Astrocyte of the cerebellum (primary cell): ENCODE results near the gene OASL.
"Not testable (repeated sequence)": the region's sequence is repeated elsewhere in the genome, so short reads cannot be mapped to it uniquely, and the experiment has no call there.

ENCODE experiments used
- DNase-seq: peaks from one replicate; pipeline ENCODE4 v3.0.0-alpha.2; 2011; ENCODE audit warnings: low read depth
- H3K4me3 ChIP-seq: 2 replicates; pipeline ENCODE4 v1.5.1; 2011; ENCODE audit warnings: mild to moderate bottlenecking, low read depth, low read length, moderate library complexity
- in situ Hi-C: cut with HindIII; loops from 2 replicates; pipeline ENCODE4 v1.10.0; 2017; ENCODE audit warnings: low sequenced_read_pairs
- TF ChIP-seq, protein P1 (sequence below): IDR thresholded peaks from 2 replicates; pipeline ENCODE4 v1.5.1; 2012; ENCODE audit warnings: low read length, low read depth, moderate library complexity, mild to moderate bottlenecking; ENCODE audit errors: missing control alignments

Gene OASL

DNA sequence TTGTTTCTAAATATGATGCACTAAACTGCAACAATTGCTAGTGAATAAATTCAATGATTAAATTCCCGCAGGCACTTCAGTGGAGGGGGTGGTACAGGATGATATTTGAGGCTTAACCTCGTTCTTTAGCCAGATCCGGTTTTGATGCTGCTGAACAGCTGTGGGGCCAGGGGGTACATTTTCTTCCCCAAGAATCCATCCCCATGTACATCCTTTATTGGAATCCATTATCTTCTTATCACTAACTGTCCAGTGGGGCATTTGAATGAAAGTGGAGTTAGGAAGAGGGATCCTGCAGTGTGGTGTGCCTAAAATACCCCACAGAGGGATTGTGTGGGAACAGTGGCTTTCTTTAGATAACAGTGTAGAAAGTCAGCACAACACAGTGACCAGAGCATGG is 45.2 kb upstream of the OASL start:
- in situ Hi-C loops: no loop called here
- DNase-seq: no peak
- no peak overlapping the region for H3K4me3 ChIP-seq
- TF ChIP-seq, protein P1, sequence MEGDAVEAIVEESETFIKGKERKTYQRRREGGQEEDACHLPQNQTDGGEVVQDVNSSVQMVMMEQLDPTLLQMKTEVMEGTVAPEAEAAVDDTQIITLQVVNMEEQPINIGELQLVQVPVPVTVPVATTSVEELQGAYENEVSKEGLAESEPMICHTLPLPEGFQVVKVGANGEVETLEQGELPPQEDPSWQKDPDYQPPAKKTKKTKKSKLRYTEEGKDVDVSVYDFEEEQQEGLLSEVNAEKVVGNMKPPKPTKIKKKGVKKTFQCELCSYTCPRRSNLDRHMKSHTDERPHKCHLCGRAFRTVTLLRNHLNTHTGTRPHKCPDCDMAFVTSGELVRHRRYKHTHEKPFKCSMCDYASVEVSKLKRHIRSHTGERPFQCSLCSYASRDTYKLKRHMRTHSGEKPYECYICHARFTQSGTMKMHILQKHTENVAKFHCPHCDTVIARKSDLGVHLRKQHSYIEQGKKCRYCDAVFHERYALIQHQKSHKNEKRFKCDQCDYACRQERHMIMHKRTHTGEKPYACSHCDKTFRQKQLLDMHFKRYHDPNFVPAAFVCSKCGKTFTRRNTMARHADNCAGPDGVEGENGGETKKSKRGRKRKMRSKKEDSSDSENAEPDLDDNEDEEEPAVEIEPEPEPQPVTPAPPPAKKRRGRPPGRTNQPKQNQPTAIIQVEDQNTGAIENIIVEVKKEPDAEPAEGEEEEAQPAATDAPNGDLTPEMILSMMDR: no peak

DNA sequence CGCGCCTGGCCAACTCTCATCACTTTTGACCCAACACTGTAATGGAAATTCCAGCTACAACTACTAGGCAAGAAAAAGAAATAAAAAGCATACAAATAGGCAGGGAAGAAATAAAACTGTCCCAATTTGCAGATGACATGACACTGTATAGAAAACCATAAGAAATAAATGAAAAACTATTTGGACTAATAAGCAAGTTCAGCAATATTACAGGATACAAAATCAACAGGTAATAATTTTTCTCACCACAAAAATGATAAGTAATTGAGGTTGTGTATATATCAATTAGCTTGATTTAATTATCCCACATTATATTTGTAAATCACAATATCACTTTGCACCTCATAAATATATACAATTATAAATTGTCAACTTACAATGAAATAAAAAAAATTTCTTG is 41.9 kb upstream of the OASL start:
- in situ Hi-C loops: no loop called here
- TF ChIP-seq, protein P1: no peak
- no peak overlapping the region for H3K4me3 ChIP-seq
- DNase-seq: no peak

DNA sequence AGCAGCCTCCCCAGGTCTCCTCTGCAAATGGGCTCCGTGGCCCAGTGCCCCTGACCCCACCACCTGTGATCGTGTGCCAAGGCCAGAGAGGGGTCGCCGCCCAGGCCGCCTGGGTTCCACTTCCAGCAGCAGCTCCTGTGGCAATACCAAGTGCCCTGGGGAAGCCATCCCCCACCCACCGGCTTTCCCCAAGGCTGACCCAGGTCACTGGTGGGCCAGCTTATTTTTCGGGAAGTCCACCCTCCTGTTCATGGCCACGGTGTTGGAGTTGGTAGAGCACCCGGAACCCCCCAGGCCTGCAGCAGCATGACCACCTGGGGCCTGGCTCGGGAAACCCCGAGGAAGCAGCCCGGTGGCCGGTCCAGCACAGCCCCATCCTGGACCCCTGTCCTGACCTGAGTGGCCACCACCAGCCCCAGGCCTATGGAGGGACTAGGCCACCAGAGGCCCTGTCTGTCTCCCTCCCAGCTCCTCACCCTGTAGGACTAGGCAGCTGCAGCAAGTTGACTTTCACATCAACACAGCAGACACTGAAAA is 40.8 kb upstream of the OASL start:
- in situ Hi-C loops: no loop called here
- TF ChIP-seq, protein P1: no peak
- no peak for DNase-seq
- no peak overlapping the region for H3K4me3 ChIP-seq

DNA sequence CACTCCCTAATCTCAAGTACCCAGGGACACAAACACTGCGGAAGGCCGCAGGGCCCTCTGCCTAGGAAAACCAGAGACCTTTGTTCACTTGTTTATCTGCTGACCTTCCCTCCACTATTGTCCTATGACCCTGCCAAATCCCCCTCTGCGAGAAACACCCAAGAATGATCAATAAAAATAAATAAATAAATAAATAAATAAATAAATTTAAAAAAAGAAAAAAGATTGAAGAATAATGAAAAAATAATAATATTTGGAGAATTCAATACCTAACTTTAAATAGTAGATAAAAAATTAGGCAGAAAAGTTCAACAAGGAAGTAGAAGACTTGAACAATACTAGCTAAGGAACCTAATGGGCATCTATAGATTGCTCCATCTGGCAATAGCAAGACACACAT is 38.4 kb upstream of the OASL start:
- in situ Hi-C loops, H3K4me3 ChIP-seq, DNase-seq: not testable (repeated sequence)

DNA sequence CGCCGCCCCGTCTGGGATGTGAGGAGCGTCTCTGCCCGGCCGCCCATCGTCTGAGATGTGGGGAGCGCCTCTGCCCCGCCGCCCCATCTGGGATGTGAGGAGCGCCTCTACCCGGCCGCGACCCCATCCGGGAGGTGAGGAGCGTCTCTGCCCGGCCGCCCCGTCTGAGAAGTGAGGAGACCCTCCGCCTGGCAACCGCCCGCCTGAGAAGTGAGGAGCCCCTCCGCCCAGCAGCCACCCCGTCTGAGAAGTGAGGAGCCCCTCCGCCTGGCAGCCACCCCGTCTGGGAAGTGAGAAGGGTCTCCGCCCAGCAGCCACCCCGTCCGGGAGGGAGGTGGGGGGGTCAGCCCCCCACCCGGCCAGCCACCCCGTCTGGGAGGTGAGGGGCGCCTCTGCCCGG is 36.9 kb upstream of the OASL start:
- H3K4me3 ChIP-seq, DNase-seq, in situ Hi-C loops: not testable (repeated sequence)

DNA sequence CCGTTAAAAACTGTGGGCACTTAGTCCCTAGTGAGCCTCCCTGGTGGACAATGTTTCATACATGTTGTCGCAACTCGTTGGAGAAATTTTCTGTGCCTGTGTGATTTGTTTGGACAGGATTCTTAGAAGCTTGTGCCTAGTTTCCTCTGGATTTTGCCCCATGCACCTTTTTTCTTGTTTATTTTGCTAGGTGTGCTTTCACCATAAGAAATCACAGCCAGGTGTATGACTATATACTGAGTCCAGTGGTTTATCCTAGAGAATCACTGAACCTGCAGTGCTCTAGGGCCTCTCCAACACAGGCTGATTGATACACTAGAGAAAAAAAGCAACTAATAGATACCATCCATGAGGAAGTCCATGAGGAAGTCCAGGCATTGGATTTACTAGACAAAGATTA is 33.1 kb upstream of the OASL start:
- no peak overlapping the region for H3K4me3 ChIP-seq
- in situ Hi-C loops: no loop called here
- TF ChIP-seq, protein P1: no peak
- DNase-seq: no peak

DNA sequence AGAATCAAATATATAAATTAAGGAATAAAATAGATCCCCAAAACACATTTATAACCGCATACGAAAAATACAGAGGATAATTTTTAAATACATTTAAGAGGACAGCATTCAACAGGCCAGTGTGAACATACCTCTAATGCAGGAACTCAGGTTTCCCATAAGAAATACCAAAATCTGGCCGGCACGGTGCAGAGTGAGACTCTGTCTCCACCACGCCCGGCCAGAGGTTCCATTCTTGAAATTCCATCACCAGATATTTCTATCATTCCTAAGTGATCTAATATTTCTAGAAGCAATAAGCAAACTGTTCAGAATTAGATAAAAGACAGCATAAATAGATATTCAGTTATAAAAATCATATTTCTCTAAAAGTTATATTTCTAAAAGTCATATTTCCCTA is 30.2 kb upstream of the OASL start:
- no peak for DNase-seq
- H3K4me3 ChIP-seq: no peak overlapping the region
- in situ Hi-C loops: no loop called here
- TF ChIP-seq, protein P1: no peak

DNA sequence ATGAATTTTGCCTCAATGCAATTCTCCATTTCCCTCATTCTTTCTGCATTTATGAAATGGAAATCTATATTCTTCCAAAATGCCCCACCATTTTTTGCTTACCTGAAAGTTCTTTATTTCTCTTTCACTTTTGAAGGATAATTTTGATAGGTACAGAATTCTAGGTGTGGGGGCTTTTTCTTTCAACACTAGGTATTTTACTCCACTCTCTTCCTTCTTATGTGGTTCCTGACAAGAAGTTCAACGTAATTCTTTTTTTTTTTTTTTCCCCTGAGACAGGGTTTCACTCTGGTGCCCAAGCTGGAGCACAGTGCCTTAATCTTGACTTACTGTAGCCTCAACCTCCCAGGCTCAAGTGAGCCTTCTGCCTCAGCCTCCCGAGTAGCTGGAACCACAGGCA is 26.3 kb upstream of the OASL start:
- no peak overlapping the region for H3K4me3 ChIP-seq
- DNase-seq: no peak
- in situ Hi-C loops: no loop called here
- TF ChIP-seq, protein P1: no peak

DNA sequence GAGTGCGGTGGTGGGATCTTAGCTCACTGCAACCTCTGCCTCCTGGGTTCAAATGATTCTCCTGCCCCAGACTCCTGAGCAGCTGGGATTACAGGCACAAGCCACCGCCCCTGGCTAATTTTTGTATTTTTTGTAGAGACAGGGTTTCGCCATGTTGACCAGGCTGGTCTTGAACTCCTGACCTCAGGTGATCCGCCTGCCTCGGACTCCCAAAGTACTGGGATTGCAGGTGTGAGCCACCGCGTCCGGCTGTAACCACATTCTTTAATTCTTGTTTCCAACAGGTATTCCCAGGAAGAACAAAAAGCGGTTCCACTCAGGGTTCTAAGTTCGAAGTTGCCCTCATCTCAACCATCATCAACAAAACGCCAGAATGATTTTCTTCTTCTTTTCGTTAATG is 25.5 kb upstream of the OASL start:
- not testable (repeated sequence) for DNase-seq, H3K4me3 ChIP-seq
- in situ Hi-C loops: loop anchor here (5.0 kb wide), 1 partner anchor 83 kb away; no protein-coding TSS in a partner anchor
